Fibroblast of skin of abdomen (primary cell): ENCODE measurements around the gene EMILIN2.
A peak's percentile ranks its signal among the peaks of the same experiment; 100 is the strongest.

Source experiments
- DNase-seq: peaks from one replicate; pipeline ENCODE4 v3.0.0-alpha.2; 2013

EMILIN2 gene

DNA sequence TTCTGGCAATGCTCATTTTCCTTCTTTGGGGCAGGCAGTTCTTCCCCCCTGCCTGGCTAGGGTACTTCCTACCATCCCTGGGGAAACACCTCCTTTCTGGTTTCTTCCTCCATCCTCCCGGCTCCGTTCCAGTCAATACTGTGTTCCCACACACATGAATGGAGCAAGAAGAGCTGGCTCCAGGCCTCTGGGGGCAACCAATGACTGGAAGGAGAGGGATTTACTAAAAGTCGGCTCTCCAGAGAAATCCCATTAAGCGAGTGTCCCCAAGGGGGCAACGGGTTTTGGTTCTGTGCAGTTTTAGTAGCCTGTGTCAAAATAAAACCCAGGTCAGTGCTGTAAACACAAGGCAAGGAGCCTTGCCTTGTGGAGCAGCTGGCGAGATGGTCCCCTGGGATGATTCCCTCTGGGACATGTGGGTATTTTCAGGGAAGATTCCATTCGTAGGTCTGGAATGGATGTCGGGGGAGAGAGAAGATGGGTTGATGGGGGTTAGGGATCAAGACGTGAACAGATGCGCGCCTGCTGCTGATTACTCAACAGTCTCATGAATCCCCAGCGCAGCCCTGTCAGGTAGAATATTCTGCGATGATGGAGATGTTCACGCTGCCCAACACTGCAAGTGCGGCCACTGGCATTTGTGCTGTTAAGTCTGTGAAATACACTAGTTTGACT is 32.0 kb downstream of the EMILIN2 start:
- no peak for DNase-seq

DNA sequence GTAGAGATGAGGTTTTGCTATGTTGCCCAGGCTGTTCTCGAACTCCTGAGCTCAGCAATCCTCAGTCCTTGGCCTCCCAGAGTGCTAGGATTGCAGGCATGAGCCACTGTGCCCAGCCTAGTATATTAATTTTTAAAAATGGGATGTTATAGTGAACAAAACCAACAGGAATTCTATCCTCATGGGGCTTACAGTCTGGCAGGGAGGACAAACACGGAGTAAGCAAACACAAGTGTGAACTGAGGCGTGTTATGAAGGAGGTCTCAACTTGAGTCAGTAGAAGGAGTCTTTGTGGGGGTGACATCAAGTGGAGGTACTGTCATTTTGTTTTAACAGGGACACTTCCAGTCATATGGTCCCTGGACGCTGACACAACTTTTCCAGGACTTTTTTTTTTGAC is 33.1 kb downstream of the EMILIN2 start:
- no peak for DNase-seq

DNA sequence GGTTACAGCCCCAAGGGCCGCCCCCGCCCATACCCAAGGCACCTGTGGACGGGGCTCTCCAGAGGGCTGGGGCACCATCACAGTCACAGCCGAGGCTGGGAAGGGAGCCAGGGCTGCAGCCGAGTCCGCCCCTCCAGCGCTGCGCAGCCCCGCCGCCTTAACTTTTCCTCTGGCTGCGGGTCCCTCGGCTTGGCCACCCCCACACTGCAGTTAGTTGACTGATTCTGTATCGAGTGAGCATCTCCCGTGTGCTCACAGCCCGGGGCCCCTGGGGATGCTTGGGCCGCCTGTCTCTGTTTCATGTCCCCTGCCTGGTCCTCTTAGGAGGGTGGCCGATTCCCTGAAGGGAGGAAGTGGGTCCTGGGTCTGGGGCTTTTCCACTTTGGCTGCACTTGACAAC is 33.7 kb downstream of the EMILIN2 start:
- no peak for DNase-seq

DNA sequence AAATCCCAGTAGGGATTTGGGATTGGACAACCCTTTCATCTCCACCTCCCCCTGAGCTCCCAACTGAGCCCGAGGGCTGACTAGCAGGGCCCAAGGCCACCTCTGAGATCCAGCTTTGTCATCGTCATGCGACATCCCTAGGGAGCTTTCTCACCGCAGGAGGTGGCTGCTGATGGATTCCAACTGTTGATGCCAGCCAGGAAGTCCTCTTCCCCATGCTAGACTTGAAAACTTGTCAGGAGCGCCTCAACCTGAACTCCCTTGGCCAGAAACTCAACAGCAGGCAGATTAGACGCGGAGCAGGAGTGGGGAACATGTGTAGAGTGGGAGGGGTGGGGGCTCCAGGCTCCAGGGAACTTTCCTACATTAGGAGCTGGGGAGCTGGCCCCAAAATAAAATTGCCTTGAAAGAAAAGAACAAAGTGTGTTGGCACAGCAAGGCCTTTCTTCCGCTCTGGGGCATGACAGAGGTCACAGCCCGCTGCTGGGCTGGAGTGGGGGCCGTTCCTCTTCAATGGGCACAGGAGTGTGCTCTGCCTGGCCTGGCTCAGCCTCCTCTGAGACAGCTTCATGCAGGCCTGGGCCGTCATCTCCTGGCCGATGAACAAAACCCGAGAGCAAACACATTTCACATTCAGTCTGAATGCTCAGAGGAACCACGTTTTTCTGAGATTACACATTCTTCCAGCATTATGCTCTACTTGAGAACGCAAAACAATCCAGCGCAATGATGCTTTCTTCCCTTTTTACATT is 34.5 kb downstream of the EMILIN2 start:
- peak; percentile 93 for DNase-seq

DNA sequence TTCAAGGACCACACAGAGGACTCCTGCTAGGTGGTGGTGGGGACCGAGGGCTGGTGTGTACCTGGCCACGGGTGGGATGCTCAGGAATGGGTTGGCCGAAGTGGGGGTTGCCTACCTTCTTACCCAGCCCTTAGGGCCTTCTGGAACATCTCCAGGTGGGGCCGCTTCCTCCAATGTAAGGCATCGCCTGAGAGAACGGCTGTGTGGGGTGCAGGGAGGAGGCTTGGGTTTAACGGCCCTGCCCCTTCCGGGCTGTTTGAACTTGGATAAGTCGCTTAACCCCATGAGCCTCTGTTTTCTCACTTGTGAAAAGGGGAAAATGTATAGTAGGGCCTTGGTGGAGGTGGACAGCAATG is 35.0 kb downstream of the EMILIN2 start:
- DNase-seq: no peak

DNA sequence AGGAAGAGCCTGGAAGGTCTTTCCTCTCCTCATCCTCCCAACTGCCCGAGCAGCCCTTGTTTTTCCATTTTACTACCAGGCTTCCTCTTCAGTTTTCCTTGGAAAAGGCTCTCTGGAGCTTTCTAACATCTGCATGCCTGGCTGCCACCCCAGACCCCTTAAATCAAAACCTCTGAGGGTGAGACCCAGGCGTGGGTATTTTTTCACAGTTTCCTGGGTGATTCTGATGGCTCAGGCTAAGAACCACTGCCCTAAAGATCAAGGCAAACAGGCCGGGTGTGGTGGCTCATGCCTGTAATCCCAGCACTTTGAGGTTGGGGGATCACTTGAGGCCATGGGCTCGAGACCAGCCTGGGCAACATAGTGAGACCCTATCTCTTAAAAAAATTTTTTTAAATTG is 35.4 kb downstream of the EMILIN2 start:
- no peak for DNase-seq

DNA sequence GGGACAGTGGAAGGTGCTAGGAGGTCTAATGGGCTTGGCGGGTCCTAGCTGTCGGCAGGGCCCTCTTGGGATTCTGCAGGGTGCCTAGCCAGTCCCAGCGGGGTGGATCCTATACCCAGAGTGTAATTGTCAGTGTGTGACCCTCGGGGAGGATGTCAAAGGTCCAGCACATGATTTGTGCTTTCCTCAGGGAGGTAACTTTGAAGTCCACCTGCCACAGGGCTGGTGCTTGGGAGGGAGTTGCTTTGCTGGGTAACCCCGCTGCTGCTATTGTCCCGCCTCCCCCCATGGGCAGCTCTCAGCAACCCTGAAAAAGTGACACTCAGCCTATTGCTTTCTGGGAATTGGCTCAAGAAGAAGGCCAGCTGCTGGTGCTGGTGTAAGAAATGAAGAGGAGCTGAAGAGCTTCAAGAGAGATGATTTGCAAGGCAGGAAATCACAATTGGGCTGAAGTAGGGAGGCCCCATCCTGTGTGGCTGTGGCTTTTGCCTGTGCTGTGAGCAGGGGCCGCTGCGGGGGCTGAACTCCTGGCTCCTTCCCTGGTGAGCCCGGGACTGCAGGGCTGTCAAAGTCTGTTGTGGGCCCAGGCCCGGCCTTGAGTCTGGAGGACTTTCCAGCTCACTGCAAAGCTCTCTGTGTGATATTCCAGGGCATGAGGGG is 36.4 kb downstream of the EMILIN2 start:
- DNase-seq: no peak

DNA sequence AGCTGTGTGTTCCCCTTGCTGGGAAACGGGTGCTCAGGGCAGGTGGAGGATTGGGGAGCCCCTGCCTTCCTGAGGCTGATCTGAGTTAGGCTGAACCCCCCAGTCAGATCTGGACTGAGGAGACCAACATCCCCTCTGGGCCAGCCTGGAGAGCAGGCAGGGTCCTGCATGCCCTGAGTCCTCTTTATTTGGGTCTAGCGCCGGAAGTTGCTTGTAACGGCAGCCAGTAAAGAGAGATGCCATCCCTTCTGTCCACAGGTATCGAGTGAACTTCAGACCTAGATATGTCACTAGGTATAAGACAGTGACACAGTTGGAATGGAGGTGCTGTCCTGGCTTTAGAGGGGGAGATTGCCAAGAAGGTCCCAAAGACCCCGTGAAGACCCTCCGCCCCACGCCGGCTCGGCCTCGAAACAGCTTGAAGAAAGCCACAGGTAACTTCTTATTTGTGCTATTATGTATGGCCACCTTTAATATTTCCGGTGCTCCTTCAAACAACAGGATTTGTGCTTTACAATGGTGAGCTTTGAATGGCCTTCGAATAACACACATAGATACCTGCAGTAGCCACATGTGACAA is 38.0 kb downstream of the EMILIN2 start:
- no peak for DNase-seq

DNA sequence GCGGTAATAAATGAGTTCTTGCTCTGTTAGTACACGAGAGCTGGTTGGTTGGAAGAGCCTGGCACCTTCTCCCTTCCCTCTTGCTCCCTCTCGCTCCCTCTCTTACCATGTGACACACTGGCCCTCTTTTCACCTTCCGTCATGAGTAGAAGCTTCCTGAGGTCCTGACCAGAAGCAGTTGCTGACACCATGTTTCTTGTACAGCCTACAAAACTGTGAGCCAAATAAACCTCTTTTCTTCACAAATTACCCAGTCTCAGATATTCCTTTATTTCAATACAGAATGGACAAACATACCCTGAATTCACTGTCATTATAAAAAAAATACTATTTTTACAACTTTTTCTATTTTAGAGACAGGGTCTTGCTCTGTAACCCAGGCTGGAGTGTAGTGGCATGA is 40.7 kb downstream of the EMILIN2 start:
- DNase-seq: no peak

DNA sequence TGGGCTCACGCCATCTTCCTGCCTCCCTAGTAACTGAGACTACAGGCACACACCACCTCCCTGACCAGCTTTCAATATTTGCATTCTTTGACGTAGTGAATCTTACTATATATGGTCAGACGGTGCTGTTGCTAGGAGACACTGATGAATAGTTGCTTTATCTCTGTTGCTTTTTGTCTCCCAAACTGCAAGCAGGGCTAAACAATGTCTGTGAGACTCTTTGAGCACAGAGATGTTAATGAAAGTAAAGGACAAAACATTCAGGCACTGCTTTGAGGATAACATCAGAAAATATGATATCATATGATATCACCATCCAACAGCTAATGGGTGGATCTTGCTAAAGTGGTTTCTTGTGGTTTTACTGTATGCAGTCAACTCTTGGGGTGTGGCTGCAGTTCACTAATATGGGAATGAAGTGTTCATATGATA is 43.0 kb downstream of the EMILIN2 start:
- no peak for DNase-seq

DNA sequence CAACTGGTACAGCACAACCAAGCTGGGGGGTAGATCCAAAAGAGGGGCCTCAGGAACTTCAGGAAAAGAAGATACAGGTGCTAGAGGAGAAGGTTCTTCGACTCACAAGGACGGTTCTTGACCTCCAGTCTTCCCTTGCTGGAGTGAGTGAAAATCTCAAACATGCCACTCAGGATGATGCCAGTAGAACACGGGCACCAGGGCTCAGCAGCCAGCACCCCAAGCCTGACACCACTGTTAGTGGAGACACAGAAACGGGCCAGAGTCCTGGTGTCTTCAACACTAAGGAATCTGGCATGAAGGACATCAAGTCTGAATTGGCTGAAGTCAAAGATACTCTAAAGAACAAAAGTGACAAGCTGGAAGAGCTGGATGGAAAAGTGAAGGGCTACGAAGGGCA is 43.8 kb downstream of the EMILIN2 start:
- DNase-seq: no peak

DNA sequence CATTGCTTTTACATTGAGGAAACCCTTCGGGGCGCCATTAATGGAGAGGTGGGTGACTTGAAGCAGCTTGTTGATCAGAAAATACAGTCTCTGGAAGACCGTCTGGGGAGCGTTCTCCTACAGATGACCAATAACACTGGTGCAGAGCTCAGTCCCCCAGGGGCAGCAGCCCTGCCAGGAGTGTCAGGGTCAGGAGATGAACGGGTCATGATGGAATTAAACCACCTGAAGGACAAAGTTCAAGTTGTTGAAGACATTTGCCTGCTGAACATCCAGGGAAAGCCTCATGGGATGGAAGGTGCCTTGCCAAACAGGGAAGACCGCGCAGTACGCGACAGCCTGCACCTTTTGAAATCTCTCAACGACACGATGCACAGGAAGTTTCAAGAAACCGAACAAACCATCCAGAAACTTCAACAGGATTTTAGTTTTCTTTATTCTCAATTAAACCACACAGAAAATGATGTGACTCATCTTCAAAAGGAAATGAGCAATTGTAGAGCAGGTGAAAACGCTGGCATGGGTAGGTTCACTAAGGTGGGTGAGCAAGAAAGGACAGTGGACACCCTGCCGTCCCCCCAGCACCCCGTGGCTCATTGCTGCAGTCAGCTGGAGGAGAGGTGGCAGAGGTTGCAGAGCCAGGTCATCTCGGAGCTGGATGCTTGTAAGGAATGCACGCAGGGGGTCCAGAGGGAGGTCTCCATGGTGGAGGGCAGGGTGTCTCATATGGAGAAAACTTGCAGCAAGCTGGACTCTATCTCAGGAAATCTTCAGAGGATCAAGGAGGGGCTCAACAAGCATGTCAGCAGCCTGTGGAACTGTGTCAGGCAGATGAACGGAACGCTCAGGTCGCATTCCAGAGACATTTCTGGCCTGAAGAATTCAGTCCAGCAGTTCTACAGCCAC is 45.0 kb downstream of the EMILIN2 start:
- DNase-seq: peak; percentile 39

DNA sequence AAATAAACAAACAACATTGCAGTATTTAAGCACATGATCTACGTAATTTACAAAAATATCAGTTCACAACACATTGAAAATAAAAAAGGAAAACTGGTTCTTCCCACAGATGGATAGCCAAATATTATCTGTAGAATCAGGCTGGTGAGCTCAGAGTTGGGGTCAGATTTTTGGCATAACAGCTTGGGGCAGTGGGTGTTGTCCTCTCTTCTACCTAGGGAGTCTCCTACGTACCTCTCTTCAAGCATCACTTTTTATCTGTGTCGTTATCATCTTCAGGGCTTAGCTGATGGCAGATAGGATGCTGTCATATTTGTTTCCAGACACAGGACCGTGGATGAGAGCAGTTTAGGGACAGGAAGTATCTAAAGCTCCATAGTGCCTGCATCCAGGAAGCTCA is 46.2 kb downstream of the EMILIN2 start:
- DNase-seq: no peak

DNA sequence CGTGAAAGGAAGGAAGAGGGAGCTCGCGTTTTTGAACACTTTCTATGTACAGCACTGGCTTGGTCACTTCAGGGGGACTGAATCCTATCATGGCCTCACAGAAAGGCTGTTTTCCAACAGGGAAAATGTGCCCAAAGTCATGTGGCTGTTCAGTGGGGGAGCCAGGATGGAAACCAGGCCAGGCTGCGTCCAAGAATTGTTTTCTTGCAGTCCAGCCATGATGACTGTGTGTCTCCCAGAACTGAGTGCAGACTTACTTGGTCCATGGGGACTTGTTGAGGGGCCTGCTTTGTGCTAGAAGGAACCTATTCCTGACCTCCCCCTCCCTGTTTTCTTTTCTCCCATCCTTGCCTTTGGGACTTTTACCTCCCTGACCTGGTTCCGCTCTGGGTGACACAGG is 46.9 kb downstream of the EMILIN2 start:
- no peak for DNase-seq

DNA sequence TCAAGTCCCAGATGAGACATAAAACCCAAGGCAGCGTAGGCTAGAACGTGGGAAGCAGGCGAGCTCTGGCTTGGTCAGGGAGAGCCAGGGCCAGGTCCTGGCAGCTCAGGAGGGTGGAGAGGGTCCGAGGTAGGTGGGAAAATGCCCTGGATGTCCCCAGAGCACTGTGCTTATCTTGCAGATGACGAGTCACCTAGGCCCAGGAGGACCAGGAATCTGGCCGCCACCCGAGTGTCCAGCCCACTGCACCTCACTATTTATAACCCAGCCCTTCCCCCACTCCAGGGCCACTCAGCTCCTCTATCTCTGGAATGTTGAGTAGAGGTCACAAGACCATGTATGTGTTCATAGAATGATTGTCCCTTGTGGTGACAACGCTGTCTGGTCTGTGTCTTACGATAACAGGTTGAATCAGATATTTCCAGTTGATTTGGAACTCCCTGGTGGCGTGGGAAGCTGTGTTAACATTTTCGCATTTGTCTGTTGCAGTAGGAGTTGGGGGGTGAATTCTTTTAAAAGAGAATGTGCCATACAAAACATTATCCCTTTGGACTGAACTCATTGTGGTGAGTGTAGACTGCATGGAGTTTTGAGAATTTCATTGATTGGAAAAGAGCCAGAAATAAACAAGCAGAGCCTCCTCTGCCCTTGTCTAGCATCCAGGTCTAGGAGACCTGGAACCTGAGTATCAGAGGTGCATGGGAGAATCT is 47.5 kb downstream of the EMILIN2 start:
- no peak for DNase-seq

DNA sequence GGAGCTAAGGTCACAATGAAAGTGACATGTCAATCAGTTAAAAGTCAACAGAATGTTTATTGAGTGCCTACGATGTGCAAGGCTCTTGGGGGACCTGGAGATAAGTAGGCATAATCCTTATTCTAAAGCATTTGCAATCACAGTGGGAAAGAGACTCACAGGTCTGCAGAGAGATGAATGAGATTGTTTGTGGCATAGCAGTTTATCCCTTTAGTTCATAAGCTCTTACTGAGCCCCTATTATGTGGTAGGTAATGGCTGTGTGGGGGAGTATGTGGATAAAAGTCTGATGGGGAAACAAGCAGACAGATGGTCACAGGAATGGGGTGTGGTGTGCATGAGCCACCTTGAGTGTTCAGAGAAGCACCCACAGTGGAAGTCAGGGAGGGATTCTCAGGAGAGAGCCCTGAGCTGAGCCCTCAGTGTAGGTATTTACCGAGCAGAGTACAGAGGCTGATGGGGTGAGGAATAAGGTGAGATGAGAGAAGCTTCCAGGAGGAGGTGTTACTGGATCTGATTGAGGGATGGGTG is 48.1 kb downstream of the EMILIN2 start:
- DNase-seq: no peak

DNA sequence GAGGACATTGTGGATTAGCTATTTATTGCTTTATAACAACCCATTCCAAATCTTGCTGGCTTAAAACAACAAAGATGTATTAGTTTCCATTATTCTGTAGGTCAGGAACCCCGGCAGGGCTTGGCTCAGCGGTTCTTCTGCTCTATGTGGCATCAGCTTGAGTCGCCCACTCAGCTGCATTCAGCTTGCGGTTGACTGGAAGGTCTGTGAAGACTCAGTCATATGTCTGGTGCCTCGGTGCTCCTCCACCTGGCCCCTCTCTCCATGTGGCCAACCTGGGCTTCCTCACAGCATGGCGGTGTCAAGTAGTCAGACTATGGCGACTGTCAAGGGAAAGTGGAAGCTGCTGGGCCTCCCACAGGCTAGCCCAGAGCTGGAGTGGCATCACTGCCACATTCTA is 48.6 kb downstream of the EMILIN2 start:
- DNase-seq: no peak

DNA sequence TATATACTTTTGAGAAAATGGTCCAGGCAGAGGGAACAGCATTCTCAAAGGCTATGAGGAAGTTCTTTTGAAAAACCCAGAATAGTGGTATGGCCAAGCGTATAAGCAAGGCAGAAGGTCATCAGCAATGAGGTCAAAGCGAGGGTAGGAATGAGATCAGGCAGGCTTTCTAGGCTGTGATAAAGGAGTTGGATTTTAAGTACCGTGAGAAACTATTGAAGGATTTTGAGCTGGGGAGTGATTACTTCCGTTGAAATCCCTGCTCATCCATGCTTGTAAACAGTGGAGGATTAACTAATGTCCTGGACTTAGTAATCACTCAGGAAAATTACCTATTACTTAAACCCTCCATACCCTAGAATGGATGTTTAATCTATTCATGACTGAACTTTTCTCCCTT is 50.2 kb downstream of the EMILIN2 start:
- no peak for DNase-seq

DNA sequence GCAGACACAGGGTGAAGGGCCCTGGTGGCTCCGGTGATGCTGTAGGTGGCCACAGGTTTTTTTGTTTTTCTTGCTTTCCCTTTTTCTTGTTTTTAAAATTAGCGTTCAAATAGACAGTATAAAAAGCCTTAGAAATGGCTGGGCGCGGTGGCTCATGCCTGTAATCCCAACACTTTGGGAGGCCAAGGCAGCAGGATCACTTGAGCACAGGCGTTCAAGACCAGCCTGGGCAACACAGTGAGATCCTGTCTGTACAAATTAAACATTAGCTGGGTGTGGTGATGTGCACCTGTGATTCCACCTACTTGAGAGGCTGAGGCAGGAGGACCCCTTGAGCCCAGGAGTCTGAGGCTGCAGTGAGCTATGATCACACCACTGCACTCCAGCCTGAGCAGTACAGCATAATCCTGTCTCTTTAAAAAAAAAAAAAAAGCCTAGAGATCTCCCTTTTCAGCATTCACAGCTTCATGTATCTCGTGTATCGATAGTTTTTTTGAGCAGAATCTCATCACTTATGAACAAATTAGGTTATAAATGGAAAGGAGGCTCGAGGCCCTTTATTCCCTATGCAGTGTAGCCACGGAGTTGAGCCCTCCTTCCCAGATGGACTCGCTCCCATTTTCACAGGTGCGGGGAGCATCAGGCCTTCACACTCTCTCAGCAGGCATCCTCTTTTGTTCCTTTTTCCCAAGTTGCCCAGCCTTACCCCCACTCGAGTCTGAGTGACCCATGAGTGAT is 50.8 kb downstream of the EMILIN2 start:
- no peak for DNase-seq

DNA sequence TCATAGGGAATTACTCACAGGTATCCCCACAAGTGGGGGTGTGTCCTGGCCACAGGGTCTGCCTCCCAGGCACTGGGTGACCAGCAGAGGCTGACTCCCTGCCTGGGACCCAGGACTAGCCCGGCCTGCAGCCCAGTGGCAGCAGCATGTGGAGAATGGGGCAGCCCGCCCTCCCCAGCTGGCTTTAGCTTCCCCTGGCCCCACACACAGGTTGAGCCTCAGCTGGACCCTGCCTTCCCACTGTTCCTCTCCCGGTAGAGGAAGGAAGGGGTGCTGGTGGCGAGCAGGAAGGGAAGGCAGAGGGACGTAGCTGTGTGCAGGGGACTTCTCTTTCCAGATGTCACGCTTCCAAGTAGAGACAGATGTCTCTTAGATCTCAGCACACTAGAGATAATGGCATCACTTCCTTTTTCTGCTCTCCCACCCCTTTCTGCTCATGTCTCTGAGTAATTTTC is 51.4 kb downstream of the EMILIN2 start:
- DNase-seq: peak; percentile 39
